H1 (cell line): Measurements from ENCODE around the gene IQSEC3. TPM values are rescaled to one million over a fixed set of nuclear protein-coding genes. Genes with fewer than 3 reads are reported as not detected.

Source experiments
- CTCF ChIA-PET: fragments of 300-600 bp; sonication (Branson Sonifier 250); formaldehyde crosslinking; loops from one replicate; lab custom pipeline; 2021; ENCODE audit not compliant: partially characterized antibody; lab: Charles Lee
- POLR2A ChIA-PET: fragments of 300-600 bp; sonication (Branson Sonifier 250); formaldehyde crosslinking; loops from one replicate; lab custom pipeline; 2021; ENCODE audit warnings: inconsistent platforms; ENCODE audit not compliant: partially characterized antibody; lab: Charles Lee
- DNase-seq, 2 experiments: peaks; one replicate each; pipeline versions ENCODE4 v3.0.0 to v3.0.0-alpha.2; 2010 to 2022; ENCODE audit warnings: low spot score in 2 of 2, low read depth in 1 of 2, mixed read lengths in 1 of 2
- FAIRE-seq: peaks from 2 replicates; lab custom pipeline; 2011; peaks lifted over from hg19 to GRCh38; lab: Jason Lieb, UNC
- H2AFZ ChIP-seq: 2 replicates; pipeline ENCODE4 v1.8.1; 2012; ENCODE audit warnings: low read length, inconsistent platforms
- H2AK5ac ChIP-seq: 2 replicates; pipeline ENCODE4 v1.6.1; 2013; ENCODE audit warnings: low read depth, low read length
- H2BK120ac ChIP-seq: replicated peaks from 2 replicates; pipeline ENCODE3; 2013; ENCODE audit warnings: low read depth, low read length, inconsistent platforms
- H2BK12ac ChIP-seq: 2 replicates; pipeline ENCODE4 v1.6.1; 2013; ENCODE audit warnings: low read depth, low read length
- H2BK15ac ChIP-seq: 2 replicates; pipeline ENCODE4 v1.6.1; 2013; ENCODE audit warnings: low read length
- H2BK20ac ChIP-seq: 2 replicates; pipeline ENCODE4 v1.6.1; 2013; ENCODE audit warnings: low read length
- H2BK5ac ChIP-seq: 2 replicates; pipeline ENCODE4 v1.6.1; 2013; ENCODE audit warnings: low read depth, low read length
- H3K14ac ChIP-seq: 2 replicates; pipeline ENCODE4 v1.6.1; 2013; ENCODE audit warnings: inconsistent platforms; ENCODE audit not compliant: insufficient read length
- H3K18ac ChIP-seq: 2 replicates; pipeline ENCODE4 v1.6.1; 2013; ENCODE audit warnings: low read length; ENCODE audit errors: extremely low read depth
- H3K23ac ChIP-seq: 2 replicates; pipeline ENCODE4 v1.6.1; 2013; ENCODE audit warnings: inconsistent platforms; ENCODE audit not compliant: insufficient read length
- H3K23me2 ChIP-seq: 2 replicates; pipeline ENCODE4 v1.6.1; 2013; ENCODE audit warnings: low read depth, low read length
- H3K27ac ChIP-seq: 2 replicates; pipeline ENCODE4 v1.6.1; 2011; ENCODE audit warnings: low read depth, low read length, inconsistent platforms
- H3K27me3 ChIP-seq, 4 experiments: replicated peaks in 1 of 4; 1 replicate in 1 of 4; 2 replicates in 3 of 4; pipeline versions ENCODE4 v1.6.1 to v1.8.1; 2011 to 2013; ENCODE audit warnings: low read length in 3 of 4, mild to moderate bottlenecking in 3 of 4, inconsistent platforms in 2 of 4, mixed read lengths in 2 of 4, moderate library complexity in 1 of 4; ENCODE audit not compliant: control insufficient read depth in 3 of 4, insufficient read depth in 3 of 4; ENCODE audit errors: extremely low read depth in 1 of 4
- H3K36me3 ChIP-seq, 4 experiments: 2 replicates each; pipeline versions ENCODE4 v1.6.1 to v1.8.1; 2011 to 2013; ENCODE audit warnings: mild to moderate bottlenecking in 4 of 4, low read length in 3 of 4, moderate library complexity in 2 of 4, control low read depth in 1 of 4, inconsistent platforms in 1 of 4; ENCODE audit not compliant: insufficient read depth in 4 of 4, control insufficient read depth in 2 of 4
- H3K4ac ChIP-seq: replicated peaks from 2 replicates; pipeline ENCODE3; 2013; ENCODE audit warnings: low read length, low read depth, mixed read lengths, inconsistent platforms; ENCODE audit not compliant: insufficient read length
- H3K4me1 ChIP-seq, 4 experiments: replicated peaks in 1 of 4; 1 replicate in 1 of 4; 2 replicates in 3 of 4; pipeline versions ENCODE4 v1.6.1 to v1.8.1; 2011 to 2013; ENCODE audit warnings: low read length in 3 of 4, inconsistent platforms in 2 of 4, mixed read lengths in 1 of 4; ENCODE audit not compliant: insufficient read depth in 4 of 4, control insufficient read depth in 3 of 4
- H3K4me2 ChIP-seq, 2 experiments: 2 replicates each; pipeline versions ENCODE4 v1.6.1 to v1.8.1; 2011 to 2013; ENCODE audit warnings: low read depth in 2 of 2, low read length in 2 of 2, control low read depth in 1 of 2, inconsistent platforms in 1 of 2, mild to moderate bottlenecking in 1 of 2; ENCODE audit not compliant: insufficient read depth in 1 of 2
- H3K4me3 ChIP-seq, 4 experiments: fragments of 200-600, 300-600 bp in 1 of 4; sonication (generic), shearing (Covaris generic), sonication (Bioruptor Twin) in 1 of 4; 2 replicates each; pipeline versions ENCODE4 v1.5.1 to v1.8.1; 2011 to 2016; ENCODE audit warnings: low read length in 4 of 4, low read depth in 3 of 4, control low read depth in 2 of 4, inconsistent platforms in 2 of 4, mild to moderate bottlenecking in 2 of 4, mixed read lengths in 1 of 4, moderate library complexity in 1 of 4; ENCODE audit not compliant: insufficient read depth in 2 of 4; ENCODE audit errors: extremely low read depth in 1 of 4
- H3K56ac ChIP-seq: replicated peaks from 2 replicates; pipeline ENCODE3; 2013; ENCODE audit warnings: low read depth, mild to moderate bottlenecking, mixed read lengths, low read length, inconsistent platforms; ENCODE audit not compliant: insufficient read length
- H3K79me1 ChIP-seq: 2 replicates; pipeline ENCODE4 v1.6.1; 2013; ENCODE audit warnings: low read depth, low read length, control low read depth
- H3K79me2 ChIP-seq, 2 experiments: 2 replicates each; pipeline versions ENCODE4 v1.6.1 to v1.8.1; 2012 to 2013; ENCODE audit warnings: low read length in 2 of 2, mild to moderate bottlenecking in 2 of 2, inconsistent platforms in 1 of 2; ENCODE audit not compliant: insufficient read depth in 2 of 2, control insufficient read depth in 1 of 2
- H3K9ac ChIP-seq, 4 experiments: replicated peaks in 1 of 4; 1 replicate in 1 of 4; 2 replicates in 3 of 4; pipeline versions ENCODE4 v1.6.1 to v1.8.1; 2011 to 2013; ENCODE audit warnings: low read depth in 3 of 4, low read length in 3 of 4, control low read depth in 2 of 4, mild to moderate bottlenecking in 2 of 4, moderate library complexity in 2 of 4, inconsistent platforms in 1 of 4; ENCODE audit errors: extremely low read depth in 1 of 4
- H3K9me3 ChIP-seq, 2 experiments: 2 replicates each; pipeline versions ENCODE4 v1.6.1 to v1.8.1; 2012 to 2013; ENCODE audit warnings: mild to moderate bottlenecking in 2 of 2, moderate library complexity in 2 of 2, control low read depth in 1 of 2, inconsistent platforms in 1 of 2, low read depth in 1 of 2, low read length in 1 of 2, mixed read lengths in 1 of 2; ENCODE audit not compliant: insufficient read depth in 2 of 2
- H4K20me1 ChIP-seq, 2 experiments: replicated peaks in 1 of 2; 2 replicates each; pipeline versions ENCODE3 to v1.8.1; 2011 to 2013; ENCODE audit warnings: inconsistent platforms in 2 of 2, low read length in 2 of 2, mild to moderate bottlenecking in 1 of 2; ENCODE audit not compliant: insufficient read depth in 2 of 2, control insufficient read depth in 1 of 2
- H4K5ac ChIP-seq: 2 replicates; pipeline ENCODE4 v1.6.1; 2013; ENCODE audit warnings: low read length, low read depth, mixed read lengths, inconsistent platforms; ENCODE audit not compliant: insufficient read length
- H4K8ac ChIP-seq: 2 replicates; pipeline ENCODE4 v1.8.0; 2013; ENCODE audit warnings: mild to moderate bottlenecking, moderate library complexity, low read length, inconsistent platforms; ENCODE audit not compliant: insufficient read depth; ENCODE audit errors: extremely low read depth
- H4K91ac ChIP-seq: replicated peaks from 2 replicates; pipeline ENCODE3; 2013; ENCODE audit warnings: low read length, mixed read lengths, inconsistent platforms; ENCODE audit not compliant: insufficient read length
- KDM4A ChIP-seq: IDR thresholded peaks from one replicate; pipeline ENCODE4 v1.7.1; 2012; ENCODE audit warnings: low read depth, mild to moderate bottlenecking, moderate library complexity, low read length, inconsistent platforms; ENCODE audit not compliant: severe bottlenecking
- SIRT6 ChIP-seq: IDR thresholded peaks from one replicate; pipeline ENCODE4 v1.7.1; 2012; ENCODE audit warnings: low read length, inconsistent platforms
- WGBS, 2 experiments: shearing (Covaris generic) in 1 of 2; methylation state at CpG; one replicate each; pipeline versions ENCODE4 v1.1.6 to v1.1.7; 2013 to 2015; ENCODE audit warnings: low lambda C conversion rate in 2 of 2, mixed read lengths in 2 of 2, inconsistent platforms in 1 of 2, low coverage in 1 of 2, missing lambda C conversion rate in 1 of 2; ENCODE audit not compliant: insufficient replicate concordance in 2 of 2, insufficient coverage in 1 of 2, insufficient read length in 1 of 2; ENCODE audit errors: extremely low coverage in 1 of 2, missing lambda C conversion rate in 1 of 2; 5-methylcytosine and 5-hydroxymethylcytosine counted together
- polyA plus RNA-seq, 7 experiments: library from polyadenylated mRNA; depleted of rRNA in 3 of 7; stranded (reverse) in 5 of 7; unstranded in 2 of 7; fragments of >200 nt in 5 of 7; fragments of 200-250 nt in 2 of 7; gene quantifications; 1 replicate in 5 of 7; 2 replicates in 1 of 7; 4 replicates in 1 of 7; pipeline versions ENCODE4 v1.2.1 to v1.2.3, GENCODE V29; 2011 to 2013; ENCODE audit warnings: missing spikeins in 2 of 7, mixed read lengths in 2 of 7
- total RNA-seq: library from RNA; stranded (reverse); fragmentation: NEBNext Ultra II Directional; extraction: Animal tissue kit (Norgen Biotek cat#: 25700); gene quantifications from 2 replicates; pipeline ENCODE4 v1.2.1, GENCODE V29; 2021

IQSEC3 gene
- total and polyA plus RNA-seq, 2 of the 8 experiments (the other 6 are each of a cell fraction or from before 2014, with no cell fraction given), result 1.2 to 3.1 TPM

GRCh38 chr12:99605-100004 lies 33.0 kb downstream of the IQSEC3 start:
- Histone ChIP-seq H3K9me3 (no peaks in the 10 kb centered on the region), H2AFZ (peak overlapping the region; percentile 95), H3K79me2 (no peaks in the 10 kb centered on the region), H3K36me3 (no peaks in the 10 kb centered on the region), H4K5ac (no peak overlapping the region), H2BK12ac (no peak overlapping the region), H2BK20ac (no peak overlapping the region), H3K18ac (no peak overlapping the region), H2AK5ac (no peak overlapping the region), H3K79me1 (no peaks in the 10 kb centered on the region), H2BK120ac (no peak overlapping the region), H4K8ac (no peak overlapping the region), H3K23ac (no peak overlapping the region), H3K4me1 (peaks cover 0 to 23% (median 16%) of the 10 kb centered on the region in 4 experiments; a peak in 6 of 7 replicates), H3K27me3 (peaks cover 0 to 7% (median 5%) of the 10 kb centered on the region in 4 experiments; a peak in 6 of 7 replicates), H3K27ac (no peak overlapping the region), H4K20me1 (no peaks in the 10 kb centered on the region), H3K14ac (no peak overlapping the region), H2BK5ac (no peak overlapping the region), H3K4me3 (peak overlapping the region in 2 of 4 experiments; percentile 24 to 43; a peak in 3 of 8 replicates), H4K91ac (no peak overlapping the region), H3K56ac (no peak overlapping the region), H3K4me2 (peak overlapping the region; percentile 61 to 62), H3K23me2 (no peaks in the 10 kb centered on the region), H3K9ac (no peak overlapping the region), H3K4ac (no peak overlapping the region), H2BK15ac (no peak overlapping the region)
- FAIRE-seq (no peak), DNase-seq (no peak)
- WGBS, 2 experiments, result 12% methylated on average over 4 of the region's 13 CpGs; no CpG with 5 or more reads in 1 of the 2 experiments
- POLR2A ChIA-PET, result interaction anchor here (0.9 to 1.2 kb wide), 2 partner anchors 12 to 279 kb away, joined by 3 read pairs; no protein-coding TSS in a partner anchor
- TF ChIP-seq KDM4A (peak; percentile 13), SIRT6 (no peak)
- CTCF ChIA-PET, result interaction anchor here (1.0 to 2.4 kb wide), 3 partner anchors 12 to 120 kb away, joined by 3 to 8 read pairs (median 4); no protein-coding TSS in a partner anchor
